ENCODE measurements around the gene TRIM63.

The TRIM63 gene

GRCh38 chr1:26053718-26054560 is 13.5 kb downstream of the TRIM63 start:
- no peak for ATAC-seq

GRCh38 chr1:26050248-26050640 is 17.2 kb downstream of the TRIM63 start:
- ATAC-seq = no peak

DNA sequence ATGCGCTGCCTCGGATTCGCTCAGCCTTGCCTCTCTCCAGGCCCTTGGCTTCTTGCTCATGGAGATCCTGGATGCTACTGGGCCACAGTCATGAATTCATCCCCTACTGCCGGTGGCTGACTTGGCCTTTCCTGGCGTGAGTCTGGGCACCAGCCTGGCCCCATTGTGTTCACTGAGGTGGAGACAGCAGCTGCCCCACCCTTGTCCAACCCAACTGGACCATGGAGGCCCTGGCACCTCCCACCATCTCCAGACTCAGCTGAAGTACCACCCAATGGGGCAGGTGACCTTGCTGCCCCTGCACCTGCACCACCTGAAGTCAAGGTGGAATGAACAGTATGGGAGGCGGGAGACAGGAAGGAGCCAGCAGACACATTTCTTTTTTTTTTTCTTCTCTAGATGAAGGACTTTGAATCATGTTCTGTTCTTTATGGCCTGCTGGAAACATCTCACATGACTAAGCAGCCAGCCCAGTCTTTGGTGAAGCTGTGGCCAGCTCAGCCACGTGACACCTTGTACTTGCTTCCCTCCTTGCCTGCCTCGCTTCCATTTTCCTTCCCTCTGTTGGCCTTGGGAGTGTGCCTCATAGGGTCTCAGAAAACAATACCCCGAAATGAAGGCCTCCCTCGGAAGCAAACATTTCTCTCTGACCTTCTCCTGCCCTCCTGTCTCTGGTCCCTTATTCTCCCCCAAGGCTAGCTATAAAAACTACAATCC is 17.7 kb downstream of the TRIM63 start:
- ATAC-seq = no peak

DNA sequence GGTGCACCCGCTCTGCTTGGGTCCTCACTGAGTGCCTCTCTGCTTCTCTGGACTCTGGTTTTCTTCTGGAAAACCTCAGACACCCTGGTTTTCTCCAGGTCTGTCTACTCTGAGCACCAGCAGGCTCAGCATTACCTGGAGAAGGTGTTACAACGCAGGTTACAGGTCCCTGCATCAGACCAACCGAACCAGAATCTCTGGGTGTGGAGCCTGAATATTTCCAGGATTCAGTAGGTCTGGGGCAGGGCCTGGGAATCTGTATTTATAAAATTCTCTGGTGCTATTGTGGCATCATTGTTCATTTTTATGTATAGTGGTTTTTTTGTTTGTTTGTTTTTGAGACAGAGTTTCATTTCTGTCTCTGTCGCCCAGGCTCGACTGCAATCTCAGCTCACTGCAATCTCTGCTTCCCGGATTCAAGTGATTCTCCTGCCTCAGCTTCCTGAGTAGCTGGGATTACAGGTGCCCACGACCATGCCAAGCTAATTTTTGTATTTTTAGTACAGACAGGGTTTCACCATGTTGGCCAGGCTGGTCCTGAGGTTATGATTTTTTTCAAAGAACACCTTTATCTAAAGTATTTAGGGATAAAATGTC is 20.1 kb downstream of the TRIM63 start:
- no peak for ATAC-seq

GRCh38 chr1:26046246-26047095 is 21.0 kb downstream of the TRIM63 start:
- ATAC-seq = no peak

- ATAC-seq = no peak
Observed at GRCh38 chr1:26045722-26046245, 21.6 kb downstream of the TRIM63 start, which contains the start of gene SLC30A2. Gene SLC30A2, minus strand, starts transcription at chr1:26046118. Its CDS starts 222 bp downstream, at chr1:26045896.

DNA sequence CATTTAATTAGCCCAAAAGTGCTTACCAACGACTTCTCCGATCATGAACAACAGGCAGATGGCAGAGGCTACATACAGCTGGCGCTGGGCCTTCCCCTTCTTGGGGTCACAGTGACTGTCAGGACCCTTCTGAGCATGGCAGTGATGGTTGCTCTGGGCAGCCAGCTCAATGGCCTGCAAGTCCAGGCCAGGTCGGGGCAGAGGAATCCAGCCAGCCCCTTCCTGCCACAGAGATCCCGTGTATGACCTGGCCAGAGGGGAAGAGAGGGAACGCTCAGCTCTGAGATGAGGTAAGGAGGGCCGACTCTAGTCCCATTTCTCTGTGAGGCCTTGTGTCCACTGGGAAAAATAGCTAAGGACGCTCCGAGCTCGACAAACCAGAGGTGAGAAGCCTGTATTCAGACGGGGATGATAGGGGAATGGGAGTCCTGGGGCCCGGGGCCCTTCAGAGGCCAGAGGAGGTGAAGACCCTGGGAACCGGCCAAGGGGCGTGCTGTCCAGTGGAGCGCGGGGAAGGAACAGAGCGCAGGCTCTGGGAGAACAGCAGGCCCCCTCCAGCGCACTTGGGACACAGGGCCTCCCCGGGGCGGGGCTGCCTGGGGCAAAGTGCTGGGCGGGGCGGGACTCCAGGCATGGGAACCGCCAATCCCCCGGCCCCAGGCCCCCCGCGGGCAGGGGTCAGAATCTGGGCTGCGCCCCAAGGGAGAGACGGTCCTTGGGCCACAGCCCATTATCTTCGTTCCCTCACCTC is 22.3 kb downstream of the TRIM63 start:
- ATAC-seq = no peak

- ATAC-seq = no peak
Observed at GRCh38 chr1:26044414-26044813, 23.0 kb downstream of the TRIM63 start.

GRCh38 chr1:26043765-26044164 is 23.7 kb downstream of the TRIM63 start:
- no peak for ATAC-seq

GRCh38 chr1:26041978-26042377 is 25.5 kb downstream of the TRIM63 start:
- no peak for ATAC-seq

- no peak for ATAC-seq
Observed at GRCh38 chr1:26041401-26041800, 26.0 kb downstream of the TRIM63 start.

DNA sequence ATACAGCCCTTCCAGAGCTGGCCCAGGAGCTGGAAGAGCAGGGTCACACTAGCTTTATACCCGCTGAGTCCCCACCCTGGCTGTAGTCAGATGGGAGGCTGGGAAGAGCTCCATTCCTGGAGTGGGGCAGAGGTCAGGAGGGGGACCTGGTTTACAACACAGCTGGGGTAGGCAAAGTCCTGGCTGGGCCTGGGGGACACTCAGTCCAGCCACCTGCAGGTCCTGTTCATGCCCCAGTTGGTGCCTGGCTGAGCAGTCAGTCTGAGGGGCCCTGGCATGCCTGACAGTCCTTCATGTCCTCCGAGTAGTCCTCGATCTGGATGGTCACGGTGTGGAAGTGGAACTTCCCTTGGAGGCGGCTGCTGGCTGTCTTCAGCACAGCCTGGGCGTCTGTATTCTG is 28.5 kb downstream of the TRIM63 start:
- ATAC-seq = no peak

GRCh38 chr1:26038477-26038876 is 29.0 kb downstream of the TRIM63 start:
- no peak for ATAC-seq

DNA sequence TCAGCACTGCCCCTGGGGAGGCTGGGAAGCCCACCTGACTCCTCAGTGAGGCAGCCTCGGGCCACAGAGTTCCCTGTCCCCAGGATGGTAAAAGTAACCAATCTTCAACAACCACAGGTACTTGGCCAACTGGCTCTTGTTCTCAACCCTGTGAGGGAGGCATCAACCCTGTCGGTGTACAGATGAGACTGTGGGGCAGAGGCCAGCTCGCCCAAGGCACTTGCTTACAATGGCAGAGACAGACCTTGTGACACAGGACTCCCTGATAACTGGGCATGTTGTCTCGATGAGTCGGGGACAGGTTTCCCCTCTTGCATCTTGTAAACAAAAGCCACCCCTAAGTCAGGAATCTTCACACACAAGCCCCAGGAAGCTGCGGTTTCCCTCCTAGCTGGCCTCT is 29.5 kb downstream of the TRIM63 start:
- no peak for ATAC-seq

GRCh38 chr1:26036756-26037281 is 30.6 kb downstream of the TRIM63 start:
- no peak for ATAC-seq

DNA sequence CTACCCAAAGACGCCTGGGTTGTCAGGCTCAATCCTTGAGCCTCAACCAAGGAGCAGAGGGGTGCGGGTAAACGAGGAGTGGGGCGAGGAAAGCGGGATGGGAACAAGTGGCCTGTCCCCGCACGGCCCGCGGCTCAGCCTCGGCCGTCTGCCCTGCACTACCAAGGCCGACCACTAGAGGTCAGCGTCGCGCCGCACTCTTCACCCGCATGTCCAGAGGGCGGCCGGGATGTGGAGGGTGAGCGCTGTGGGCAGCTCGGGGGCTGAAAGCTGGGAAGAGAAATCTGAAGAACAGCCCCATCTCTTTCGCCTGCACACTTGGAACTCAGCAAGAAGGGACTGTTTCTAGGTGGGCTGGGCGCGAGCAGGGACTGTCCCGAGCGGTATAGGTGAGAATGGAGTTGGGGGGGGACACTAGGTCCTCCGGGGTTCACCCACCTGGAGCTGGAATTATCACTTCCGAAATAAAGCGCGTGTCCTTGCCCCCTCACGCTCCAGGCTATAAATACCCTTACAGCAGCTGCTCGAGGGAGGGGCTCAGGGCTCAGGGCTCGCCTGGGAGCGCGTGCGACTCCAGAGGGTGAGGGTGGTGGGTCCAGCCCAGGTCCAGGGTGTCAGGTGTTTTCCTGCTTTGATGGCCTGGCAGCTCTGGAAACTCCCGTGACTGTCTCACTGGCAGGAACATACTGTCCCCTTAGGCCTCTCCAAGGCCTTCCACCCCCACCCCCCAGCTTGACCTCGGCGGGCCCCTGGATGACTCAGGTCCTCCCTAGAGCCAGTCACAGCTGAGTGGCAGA is 31.3 kb downstream of the TRIM63 start:
- peak; percentile 67 to 73 for ATAC-seq

DNA sequence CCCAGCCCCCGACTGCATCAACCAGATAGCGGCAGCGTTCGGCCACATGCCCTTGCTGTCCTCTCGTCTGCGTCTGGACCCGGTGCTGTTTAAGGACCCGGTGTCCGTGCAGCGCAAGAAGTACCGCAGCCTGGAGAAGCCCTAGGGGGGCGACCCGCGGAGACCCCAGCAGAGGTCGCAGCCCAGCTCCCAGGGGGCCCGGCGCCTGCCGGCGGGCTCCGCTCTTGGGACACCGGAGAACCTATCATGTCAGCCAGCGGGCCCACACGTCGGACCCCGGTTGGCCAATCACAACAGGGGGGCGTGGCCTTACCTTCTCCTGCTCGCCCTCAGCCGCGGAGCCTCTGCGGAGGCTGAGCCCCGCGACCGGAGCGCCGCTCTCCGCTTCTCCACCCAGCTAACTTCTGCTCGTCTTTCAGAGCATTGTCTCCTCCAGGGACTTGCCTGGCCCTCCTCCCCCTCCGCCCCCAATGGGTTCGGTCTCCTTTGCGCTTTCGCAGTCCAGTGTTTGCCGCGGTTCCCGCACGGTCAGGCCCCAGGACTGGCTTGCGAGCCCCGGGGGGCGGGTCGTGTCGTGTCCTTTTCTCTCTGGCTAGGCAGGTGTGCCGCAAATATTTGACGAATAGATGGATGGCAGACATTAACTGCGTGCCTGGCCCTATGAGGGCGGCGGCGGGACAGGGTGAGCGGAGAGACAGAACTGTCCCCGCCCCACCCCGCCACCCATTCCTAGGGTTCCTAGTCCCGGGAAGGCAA is 32.0 kb downstream of the TRIM63 start:
- peak; percentile 94 to 98 for ATAC-seq

DNA sequence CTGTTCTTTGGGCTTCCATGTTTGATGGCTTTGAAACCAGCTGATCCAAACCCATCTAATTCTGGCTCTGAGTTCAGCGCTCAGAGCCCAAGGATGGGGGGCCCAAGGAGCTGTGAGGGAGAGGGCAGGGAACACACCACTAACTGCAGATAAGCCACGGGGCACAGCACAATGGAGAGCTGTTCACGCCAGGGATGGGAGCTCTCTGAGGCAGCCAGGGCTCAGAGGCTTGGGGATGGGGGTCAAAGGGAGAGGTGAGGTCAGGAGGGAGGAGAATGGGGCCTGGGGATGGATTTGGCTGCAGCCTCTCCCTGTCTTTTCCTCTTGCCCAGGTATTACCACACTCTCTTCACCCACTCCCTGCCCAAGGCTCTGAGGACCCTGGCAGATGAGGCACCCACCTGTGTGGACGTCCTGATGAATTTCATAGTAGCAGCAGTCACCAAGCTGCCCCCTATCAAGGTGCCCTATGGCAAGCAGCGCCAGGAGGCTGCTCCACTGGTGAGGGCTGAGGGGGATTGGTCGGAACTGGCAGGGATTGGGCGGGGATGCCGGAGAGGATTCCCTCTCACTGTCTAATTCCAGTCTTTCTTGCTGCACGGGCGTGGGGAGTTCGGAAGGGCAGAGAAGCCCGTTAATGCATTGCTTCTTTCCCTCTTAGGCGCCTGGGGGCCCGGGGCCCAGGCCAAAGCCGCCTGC is 32.8 kb downstream of the TRIM63 start:
- ATAC-seq = no peak
